Sigmoid colon (tissue), 3 donors: ENCODE results near the gene TBCD.

Experiments used
- CTCF ChIP-seq, 4 experiments: fragments of 450-650 bp in 3 of 4; fragments of 200-600 bp in 1 of 4; IDR thresholded peaks; one replicate each; pipeline ENCODE4 v1.5.1; 2016 to 2019; ENCODE audit warnings: antibody characterized with exemption in 4 of 4, mild to moderate bottlenecking in 3 of 4, moderate library complexity in 2 of 4
- POLR2A ChIP-seq, 2 donors: fragments of 450-650 bp; IDR thresholded peaks; one replicate each; pipeline ENCODE4 v1.6.1; 2016; ENCODE audit warnings: antibody characterized with exemption in 2 of 2, mild to moderate bottlenecking in 2 of 2, moderate library complexity in 2 of 2

GRCh38 chr17:82828875-82829487, 77.1 kb downstream of the TBCD start:
- TF ChIP-seq CTCF (IDR thresholded peaks at IDR 0.05), result no peak
- no peak for TF ChIP-seq POLR2A (IDR thresholded peaks at IDR 0.05)
